Gastrocnemius medialis (tissue), 4 donors: ENCODE results near the gene ENO1.

Experiments
- POLR2A ChIP-seq, 2 donors: fragments of 450-650 bp; IDR thresholded peaks; one replicate each; pipeline ENCODE4 v1.6.1; 2017; ENCODE audit warnings: antibody characterized with exemption in 2 of 2, mild to moderate bottlenecking in 2 of 2, moderate library complexity in 2 of 2
- TF ChIP-seq, protein P1 (sequence below), 5 experiments: fragments of 450-650 bp in 3 of 5; fragments of 200-600 bp in 2 of 5; sonication (generic) in 2 of 5; IDR thresholded peaks in 4 of 5; conservative IDR thresholded peaks in 1 of 5; 1 replicate in 4 of 5; 2 replicates in 1 of 5; pipeline ENCODE4 v1.5.1; 2016 to 2019; ENCODE audit warnings: antibody characterized with exemption in 5 of 5, mild to moderate bottlenecking in 3 of 5, moderate library complexity in 3 of 5

DNA sequence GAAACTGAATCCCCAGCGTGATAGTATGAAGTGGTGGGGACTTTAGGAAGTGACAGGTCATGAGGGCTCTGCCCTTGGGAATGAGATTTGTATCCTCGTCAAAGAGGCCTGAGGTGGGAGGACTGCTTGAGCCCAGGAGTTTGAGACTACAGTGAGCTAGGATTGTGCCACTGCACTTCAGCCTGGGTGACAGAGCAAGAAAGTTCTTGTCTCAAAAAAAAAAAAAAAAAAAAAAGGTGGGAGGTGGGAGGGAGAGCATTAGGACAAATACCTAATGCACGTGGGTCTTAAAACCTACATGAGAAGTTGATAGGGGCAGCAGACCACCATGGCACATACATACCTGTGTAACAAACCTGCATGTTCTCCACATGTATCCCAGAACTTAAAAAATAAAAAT lies 37.1 kb downstream of the ENO1 start:
- TF ChIP-seq, protein P1, sequence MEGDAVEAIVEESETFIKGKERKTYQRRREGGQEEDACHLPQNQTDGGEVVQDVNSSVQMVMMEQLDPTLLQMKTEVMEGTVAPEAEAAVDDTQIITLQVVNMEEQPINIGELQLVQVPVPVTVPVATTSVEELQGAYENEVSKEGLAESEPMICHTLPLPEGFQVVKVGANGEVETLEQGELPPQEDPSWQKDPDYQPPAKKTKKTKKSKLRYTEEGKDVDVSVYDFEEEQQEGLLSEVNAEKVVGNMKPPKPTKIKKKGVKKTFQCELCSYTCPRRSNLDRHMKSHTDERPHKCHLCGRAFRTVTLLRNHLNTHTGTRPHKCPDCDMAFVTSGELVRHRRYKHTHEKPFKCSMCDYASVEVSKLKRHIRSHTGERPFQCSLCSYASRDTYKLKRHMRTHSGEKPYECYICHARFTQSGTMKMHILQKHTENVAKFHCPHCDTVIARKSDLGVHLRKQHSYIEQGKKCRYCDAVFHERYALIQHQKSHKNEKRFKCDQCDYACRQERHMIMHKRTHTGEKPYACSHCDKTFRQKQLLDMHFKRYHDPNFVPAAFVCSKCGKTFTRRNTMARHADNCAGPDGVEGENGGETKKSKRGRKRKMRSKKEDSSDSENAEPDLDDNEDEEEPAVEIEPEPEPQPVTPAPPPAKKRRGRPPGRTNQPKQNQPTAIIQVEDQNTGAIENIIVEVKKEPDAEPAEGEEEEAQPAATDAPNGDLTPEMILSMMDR (IDR thresholded peaks at IDR 0.05 in 4 of 5, conservative IDR thresholded peaks at IDR 0.05 in 1 of 5), result no peak
- no peak for TF ChIP-seq POLR2A (IDR thresholded peaks at IDR 0.05)
